Measurements from ENCODE around the gene EMILIN1.
A peak's percentile ranks its signal among the peaks of the same experiment; 100 is the strongest.

Gene EMILIN1

DNA sequence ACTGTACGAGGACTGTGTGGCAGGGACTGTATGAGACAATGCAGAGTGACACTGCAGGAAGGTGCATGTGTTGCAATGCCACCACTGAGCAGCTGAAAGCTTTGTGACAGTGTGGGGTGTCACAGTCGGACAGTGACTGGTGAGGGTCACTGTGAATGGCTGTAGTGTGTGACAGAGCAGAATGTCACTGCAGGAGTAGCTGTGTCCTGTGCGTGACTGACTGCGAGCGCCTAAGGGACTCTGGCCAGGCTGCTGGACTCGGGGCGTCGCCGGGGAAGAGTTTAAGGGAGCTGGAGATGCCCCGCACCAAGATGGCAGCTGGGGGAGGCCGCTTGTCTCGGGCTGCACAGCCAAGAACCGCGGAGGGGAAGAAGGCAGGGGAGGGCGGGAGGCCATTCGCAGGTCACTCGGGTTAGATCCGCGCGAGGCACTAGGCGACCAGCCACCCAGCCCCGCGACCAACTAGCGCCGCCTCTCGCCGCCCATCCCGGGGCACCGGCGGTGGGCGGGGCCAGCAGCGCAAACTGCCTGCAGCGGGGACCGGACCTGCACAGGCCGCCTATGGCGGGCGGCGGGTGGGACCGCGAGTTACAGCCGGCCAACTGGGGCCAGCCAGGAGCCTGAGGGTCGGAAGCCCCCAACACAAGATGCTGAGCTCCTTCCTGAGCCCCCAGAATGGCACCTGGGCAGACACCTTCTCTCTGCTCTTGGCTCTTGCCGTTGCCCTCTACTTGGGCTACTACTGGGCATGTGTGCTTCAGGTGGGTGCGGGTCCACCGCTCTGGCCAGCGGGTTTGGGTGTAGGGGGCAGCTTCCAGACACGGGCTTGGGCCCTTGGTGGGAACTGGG, 45.1 kb downstream of the EMILIN1 start, which contains the start of gene ABHD1:
TSS of gene ABHD1 (plus strand) at position 514 of the 849 bp plus-strand sequence. CDS start at position 648, 134 bp downstream.
- peak; percentile 72 for DNase-seq (ENCODE audit: low spot score)

GRCh38 chr2:27125104-27125503, 46.7 kb downstream of the EMILIN1 start:
- DNase-seq (ENCODE audit: low spot score): no peak

- no peak for DNase-seq (ENCODE audit: low spot score)
These were observed 47.9 kb downstream of the EMILIN1 start for GRCh38 chr2:27126252-27126710.

- no peak for DNase-seq (ENCODE audit: low spot score)
These were observed 49.7 kb downstream of the EMILIN1 start for GRCh38 chr2:27127883-27128667.

GRCh38 chr2:27128668-27129571, 50.5 kb downstream of the EMILIN1 start:
- no peak for DNase-seq (ENCODE audit: low spot score)

- no peak for DNase-seq (ENCODE audit: low spot score)
These were observed 52.0 kb downstream of the EMILIN1 start for GRCh38 chr2:27130396-27130795.

DNA sequence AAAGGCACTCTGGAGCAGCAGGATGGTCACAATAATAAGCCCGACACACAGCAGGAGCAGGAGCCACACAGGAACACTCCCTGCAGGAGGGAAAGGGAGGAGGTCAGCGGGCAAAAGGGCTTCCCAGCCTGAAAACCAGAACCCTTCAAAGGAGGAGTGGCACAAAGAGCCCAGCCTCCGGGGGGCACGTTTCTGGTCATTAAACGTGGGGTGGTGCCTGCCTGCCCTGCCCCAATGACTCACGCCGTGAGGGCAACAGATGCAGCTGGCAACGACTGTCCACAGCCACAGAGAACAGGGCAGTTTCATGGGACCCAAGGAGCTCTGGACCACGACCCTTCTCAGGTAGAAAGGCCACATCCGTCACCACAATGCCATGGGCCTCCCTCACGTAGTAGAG, 53.0 kb downstream of the EMILIN1 start:
- DNase-seq (ENCODE audit: low spot score): no peak

- DNase-seq (ENCODE audit: low spot score): no peak
These were observed 54.9 kb downstream of the EMILIN1 start for GRCh38 chr2:27133195-27133875.

DNA sequence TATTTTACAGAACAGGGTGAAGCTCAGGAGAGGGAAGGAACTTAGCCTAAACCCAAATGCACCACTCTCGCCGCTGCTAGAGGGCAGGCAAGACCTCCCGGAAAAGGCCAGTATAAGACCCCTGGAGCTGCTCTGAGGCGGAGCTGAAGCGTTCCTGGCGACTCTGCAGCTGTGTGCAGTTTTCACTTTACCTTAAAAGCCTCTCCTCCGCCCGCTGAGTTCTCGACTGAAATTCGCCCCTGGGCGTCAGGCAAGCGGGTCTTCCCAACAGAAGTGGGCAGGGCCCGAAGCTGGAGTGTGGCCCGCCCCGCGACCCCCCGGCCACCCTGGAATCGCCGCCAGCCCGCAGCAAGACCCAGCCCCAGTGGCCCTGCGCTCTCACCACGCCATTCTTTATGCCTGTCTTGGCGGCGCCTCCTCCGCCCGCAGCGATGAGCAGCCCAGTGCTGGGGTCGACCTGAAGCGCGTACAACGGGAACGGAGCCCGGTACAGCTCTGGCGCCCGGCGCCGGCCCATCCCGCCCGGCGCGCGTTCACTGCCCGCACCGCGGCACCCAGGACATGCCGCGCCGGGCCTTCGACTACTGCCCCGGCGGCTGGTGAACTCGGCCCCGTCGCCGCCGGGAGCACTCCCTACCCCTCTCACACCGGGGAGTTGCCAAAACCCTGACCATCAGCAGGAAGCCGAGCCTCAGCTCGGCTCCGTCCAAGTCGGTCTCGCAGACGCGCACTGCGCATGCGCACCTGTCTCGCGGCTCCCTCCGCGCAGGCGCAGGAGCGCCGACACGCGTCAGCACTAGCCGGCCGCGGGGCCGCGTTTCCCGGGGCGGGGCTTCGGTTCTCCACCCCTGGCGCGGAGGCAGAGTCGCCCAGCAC, 55.7 kb downstream of the EMILIN1 start, which contains the start of gene PREB:
TSS of gene PREB (minus strand) at position 732 of the 876 bp plus-strand sequence. CDS start at position 517, 215 bp downstream.
- DNase-seq (ENCODE audit: low spot score): peak; percentile 98

DNA sequence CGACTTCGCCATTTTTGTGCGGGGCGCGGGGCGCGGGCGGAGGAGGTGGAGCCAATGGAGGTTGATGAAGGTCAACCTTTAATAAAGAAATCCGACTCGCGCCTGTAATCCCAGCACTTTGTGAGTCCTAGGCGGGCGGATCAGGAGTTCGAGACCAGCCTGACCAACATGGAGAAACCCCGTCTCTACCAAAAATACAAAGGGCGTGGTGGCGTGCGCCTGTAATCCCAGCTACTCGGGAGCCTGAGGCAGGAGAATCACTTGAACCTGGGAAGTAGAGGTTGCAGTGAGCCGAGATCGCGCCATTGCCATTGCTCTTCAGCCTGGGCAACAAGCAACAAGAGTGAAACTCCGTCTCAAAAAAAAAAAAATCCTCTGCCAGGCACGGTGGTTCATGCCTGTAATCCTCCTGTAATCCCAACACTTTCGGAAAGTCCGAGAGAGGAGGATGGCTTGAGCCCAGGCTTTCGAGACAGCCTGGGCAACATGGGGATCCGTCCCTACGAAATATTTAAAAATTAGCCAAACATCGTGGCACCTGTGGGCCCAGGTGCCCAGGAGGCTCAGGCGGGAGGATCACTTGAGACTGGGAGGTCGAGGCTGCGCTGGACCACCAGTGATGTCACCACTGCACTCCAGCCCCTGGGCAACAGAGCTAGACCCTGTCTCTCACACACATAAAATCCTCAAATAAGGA, 56.5 kb downstream of the EMILIN1 start:
- no peak for DNase-seq (ENCODE audit: low spot score)

GRCh38 chr2:27135478-27135955, 57.1 kb downstream of the EMILIN1 start:
- DNase-seq (ENCODE audit: low spot score): no peak

Measured in germinal center (tissue), 1 donor.